ENCODE measurements around the gene LAMB2. TPM values are rescaled to one million over a fixed set of nuclear protein-coding genes. Genes with fewer than 3 reads are reported as not detected.

The LAMB2 gene
- total RNA-seq, 2 donors from 2014 or later, result 0.65 to 3.3 TPM

DNA sequence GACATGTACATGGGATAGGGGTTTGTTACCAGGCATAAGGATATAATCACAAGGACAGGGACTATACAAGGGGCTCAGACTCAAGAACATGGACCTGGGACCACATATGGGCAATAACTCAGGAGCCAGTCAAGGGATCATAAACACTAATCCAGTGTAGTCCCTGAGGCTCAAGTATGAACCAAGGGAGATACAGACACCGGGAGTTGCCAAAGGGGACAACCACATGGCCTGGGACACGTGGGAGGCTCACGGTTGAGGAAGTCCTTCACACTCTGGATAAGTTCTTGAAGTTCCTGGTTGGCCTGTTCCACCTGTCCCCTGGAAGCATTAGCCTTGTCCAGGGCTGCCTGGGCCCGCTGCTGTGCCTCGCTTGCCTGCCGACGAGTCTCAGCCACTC lies 10.4 kb downstream of the LAMB2 start:
- DNase-seq (no peak), ATAC-seq (no peak)
- Mint-ChIP-seq H3K27me3 (no peaks in the 10 kb centered on the region), H3K4me3 (no peak overlapping the region), H3K4me1 (peaks cover 14% of the 10 kb centered on the region), H3K36me3 (ENCODE audit: low read depth) (peaks cover 2% of the 10 kb centered on the region), H3K27ac (peak overlapping the region; percentile 87)
- no peaks in the 10 kb centered on the region for H3K9me3 ChIP-seq (ENCODE audit: control insufficient read depth, low read length, poor library complexity, severe bottlenecking)

DNA sequence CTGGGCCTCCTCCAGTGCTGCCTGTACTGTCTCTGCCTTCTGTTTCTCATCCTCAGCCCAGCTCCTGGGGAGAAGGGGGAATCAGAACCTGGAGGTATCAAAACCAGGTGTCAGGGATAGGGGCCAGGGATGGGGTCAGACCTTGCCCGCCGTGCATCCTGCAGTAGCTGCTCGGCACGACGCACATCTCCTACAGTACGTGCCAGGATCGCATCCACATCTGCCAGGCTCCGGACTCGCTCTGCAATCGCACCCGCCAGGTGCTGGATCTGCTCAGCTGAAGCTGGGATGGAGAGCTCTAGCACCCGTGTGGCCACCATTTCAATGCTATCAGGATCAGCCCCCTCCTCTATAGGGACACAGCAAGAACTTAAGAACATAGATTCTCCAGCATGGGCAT lies 10.8 kb downstream of the LAMB2 start:
- Mint-ChIP-seq H3K27ac (peak overlapping the region; percentile 87), H3K4me1 (peaks cover 14% of the 10 kb centered on the region), H3K4me3 (no peak overlapping the region), H3K36me3 (ENCODE audit: low read depth) (peaks cover 2% of the 10 kb centered on the region), H3K27me3 (no peaks in the 10 kb centered on the region)
- ATAC-seq (no peak), DNase-seq (no peak)
- H3K9me3 ChIP-seq (ENCODE audit: control insufficient read depth, low read length, poor library complexity, severe bottlenecking), result no peaks in the 10 kb centered on the region

DNA sequence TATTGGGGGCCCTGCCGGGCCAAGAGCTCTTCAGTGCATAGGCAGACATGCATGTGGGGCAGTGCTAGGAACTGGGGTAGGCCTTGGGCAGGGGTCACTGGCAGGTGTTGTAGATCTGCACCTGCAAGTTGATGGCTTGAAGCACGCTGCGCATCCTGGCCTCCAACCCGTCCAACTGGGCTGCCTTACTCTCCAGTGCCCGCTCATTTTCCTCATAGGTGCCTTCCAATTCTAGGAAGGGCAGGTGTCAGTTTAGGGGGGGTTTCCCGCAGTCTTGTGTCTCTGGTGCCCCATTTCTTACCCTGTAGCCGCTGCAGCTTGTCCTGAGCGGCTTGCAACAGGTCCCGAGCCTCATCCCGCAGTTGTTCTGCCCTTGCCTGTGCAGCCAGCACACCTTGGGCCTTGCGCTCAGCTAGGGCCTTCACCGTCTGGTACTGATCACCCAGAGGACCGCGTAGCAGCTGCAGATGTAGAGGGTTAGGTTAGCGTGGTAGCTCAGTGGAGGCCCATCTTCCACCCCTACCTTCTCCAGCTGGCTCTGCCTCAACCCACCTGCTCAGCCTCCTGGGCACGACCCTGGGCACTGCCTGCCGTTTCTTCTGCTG lies 11.6 kb downstream of the LAMB2 start:
- peak overlapping the region; percentile 87 for H3K27ac Mint-ChIP-seq
- DNase-seq (no peak), ATAC-seq (no peak)
- H3K4me1 Mint-ChIP-seq, result peaks cover 14% of the 10 kb centered on the region
- H3K4me3 Mint-ChIP-seq, result peak overlapping the region; percentile 88
- H3K36me3 Mint-ChIP-seq (ENCODE audit: low read depth), result peaks cover 2% of the 10 kb centered on the region
- H3K27me3 Mint-ChIP-seq, result no peaks in the 10 kb centered on the region
- no peaks in the 10 kb centered on the region for H3K9me3 ChIP-seq (ENCODE audit: control insufficient read depth, low read length, poor library complexity, severe bottlenecking)

DNA sequence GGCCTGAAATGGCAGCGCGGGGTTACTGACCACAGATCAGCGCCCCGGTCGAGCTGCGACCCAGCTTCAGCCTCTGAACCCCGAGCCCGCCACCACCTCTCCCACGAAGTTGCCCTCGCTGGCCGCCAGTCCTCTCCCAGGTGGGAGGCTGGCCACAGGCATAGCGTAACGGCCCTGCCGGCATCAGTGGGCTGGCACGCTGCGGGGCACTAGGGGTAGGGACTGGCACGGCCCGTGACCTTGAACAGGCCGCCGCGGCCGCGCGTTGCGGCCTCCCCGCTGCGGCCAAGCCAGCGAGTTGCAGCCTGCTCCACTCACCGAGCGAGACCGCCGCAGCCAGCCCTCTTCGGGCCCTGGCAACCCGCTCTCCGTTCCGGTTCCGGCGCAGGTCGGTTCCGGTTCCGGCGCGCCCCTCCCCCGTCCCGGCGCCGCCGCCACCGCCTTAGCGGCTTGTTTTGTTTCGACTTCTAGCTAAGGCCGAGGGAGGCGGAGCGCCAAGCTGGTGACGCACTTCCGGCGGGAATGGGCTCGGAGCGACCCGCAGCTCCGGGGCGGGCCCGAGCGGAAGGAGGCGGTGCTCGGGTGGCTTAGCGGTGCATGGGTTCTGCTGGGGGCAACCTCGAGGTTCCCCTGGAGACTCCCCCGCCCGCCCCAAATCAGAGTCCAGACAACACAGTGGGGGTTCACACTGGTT lies 12.3 kb downstream of the LAMB2 start, which contains the start of gene USP19:
TSS of gene USP19 (minus strand) at position 386 of the 694 bp plus-strand sequence. CDS start 1,678 bp downstream, outside the sequence.
- Mint-ChIP-seq H3K4me1 (peaks cover 14% of the 10 kb centered on the region), H3K27ac (peak within 1 kb of the TSS; percentile 87), H3K36me3 (ENCODE audit: low read depth) (peaks cover 2% of the 10 kb centered on the region), H3K27me3 (no peaks in the 10 kb centered on the region), H3K4me3 (peak within 1 kb of the TSS; percentile 88)
- peak; percentile 91 to 93 (median 92) for DNase-seq
- peak; percentile 93 for ATAC-seq
- H3K9me3 ChIP-seq (ENCODE audit: control insufficient read depth, low read length, poor library complexity, severe bottlenecking), result no peaks in the 10 kb centered on the region

DNA sequence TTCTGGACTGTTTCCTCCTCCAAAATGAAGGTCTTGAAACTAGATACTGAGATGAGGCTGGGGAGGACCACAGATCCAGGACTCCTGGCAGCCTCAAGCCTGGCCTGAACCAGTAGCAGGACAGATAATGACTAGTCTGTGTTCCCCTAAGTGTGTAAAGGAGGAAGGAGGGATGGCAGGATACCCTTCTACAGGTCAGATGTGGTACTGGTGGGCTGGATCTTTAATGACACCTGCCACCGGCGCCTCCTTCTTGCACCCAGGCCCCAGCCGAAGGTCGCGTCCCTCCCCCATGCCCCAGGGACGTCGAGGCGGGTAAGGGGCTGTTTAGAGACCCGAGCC lies 12.8 kb downstream of the LAMB2 start:
- H3K4me1 Mint-ChIP-seq, result peaks cover 14% of the 10 kb centered on the region
- H3K27ac Mint-ChIP-seq, result peak overlapping the region; percentile 87
- H3K27me3 Mint-ChIP-seq, result no peaks in the 10 kb centered on the region
- peaks cover 2% of the 10 kb centered on the region for H3K36me3 Mint-ChIP-seq (ENCODE audit: low read depth)
- DNase-seq (no peak), ATAC-seq (no peak)
- peak overlapping the region; percentile 88 for H3K4me3 Mint-ChIP-seq
- no peaks in the 10 kb centered on the region for H3K9me3 ChIP-seq (ENCODE audit: control insufficient read depth, low read length, poor library complexity, severe bottlenecking)

DNA sequence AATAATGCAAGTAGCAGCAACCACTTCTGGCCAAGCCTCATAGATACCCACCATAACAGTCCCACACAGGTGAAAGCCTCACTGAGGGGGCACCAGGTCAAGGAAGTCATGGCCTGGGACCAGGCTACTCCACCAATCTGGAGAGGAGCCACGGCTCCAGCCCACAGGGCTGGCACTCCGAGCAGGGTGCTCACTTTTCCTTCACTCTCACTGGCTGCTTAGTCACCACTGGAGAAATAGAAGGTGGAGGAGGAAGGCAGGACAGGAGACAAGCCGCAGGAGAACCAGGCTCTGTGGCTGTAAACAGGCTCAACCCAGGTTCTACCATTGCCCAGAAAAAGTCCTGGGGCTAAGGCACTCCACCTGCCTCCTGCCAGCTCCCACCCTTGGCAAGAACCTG lies 13.4 kb downstream of the LAMB2 start:
- Mint-ChIP-seq H3K27ac (peak overlapping the region; percentile 87), H3K27me3 (no peaks in the 10 kb centered on the region), H3K36me3 (ENCODE audit: low read depth) (peaks cover 2% of the 10 kb centered on the region), H3K4me1 (peaks cover 14% of the 10 kb centered on the region), H3K4me3 (peak overlapping the region; percentile 88)
- no peak for ATAC-seq
- no peak for DNase-seq
- H3K9me3 ChIP-seq (ENCODE audit: control insufficient read depth, low read length, poor library complexity, severe bottlenecking), result no peaks in the 10 kb centered on the region

DNA sequence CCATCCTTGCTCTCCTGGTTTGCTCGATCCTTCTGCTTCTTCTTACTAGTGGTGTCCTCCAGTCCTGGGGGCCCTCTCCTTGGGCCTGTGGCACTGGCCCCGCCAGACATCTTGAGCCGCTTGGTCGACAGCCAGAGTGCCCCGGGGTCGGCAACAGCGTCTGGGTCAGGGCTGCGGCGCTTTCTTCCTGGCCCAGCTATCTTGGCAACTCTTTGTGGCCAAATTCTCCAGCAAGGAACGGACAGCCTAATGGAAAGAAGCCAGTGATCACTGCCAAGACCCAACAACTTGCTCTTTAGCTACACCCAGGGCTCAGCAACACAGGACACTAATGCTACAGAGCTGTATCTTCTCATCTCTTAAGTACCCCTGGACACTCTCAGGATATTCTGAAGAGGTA lies 13.8 kb downstream of the LAMB2 start:
- peaks cover 2% of the 10 kb centered on the region for H3K36me3 Mint-ChIP-seq (ENCODE audit: low read depth)
- H3K27ac Mint-ChIP-seq, result peak overlapping the region; percentile 87
- ATAC-seq (no peak), DNase-seq (no peak)
- no peaks in the 10 kb centered on the region for H3K27me3 Mint-ChIP-seq
- H3K4me1 Mint-ChIP-seq, result peaks cover 14% of the 10 kb centered on the region
- H3K4me3 Mint-ChIP-seq, result no peak overlapping the region
- H3K9me3 ChIP-seq (ENCODE audit: control insufficient read depth, low read length, poor library complexity, severe bottlenecking), result no peaks in the 10 kb centered on the region

DNA sequence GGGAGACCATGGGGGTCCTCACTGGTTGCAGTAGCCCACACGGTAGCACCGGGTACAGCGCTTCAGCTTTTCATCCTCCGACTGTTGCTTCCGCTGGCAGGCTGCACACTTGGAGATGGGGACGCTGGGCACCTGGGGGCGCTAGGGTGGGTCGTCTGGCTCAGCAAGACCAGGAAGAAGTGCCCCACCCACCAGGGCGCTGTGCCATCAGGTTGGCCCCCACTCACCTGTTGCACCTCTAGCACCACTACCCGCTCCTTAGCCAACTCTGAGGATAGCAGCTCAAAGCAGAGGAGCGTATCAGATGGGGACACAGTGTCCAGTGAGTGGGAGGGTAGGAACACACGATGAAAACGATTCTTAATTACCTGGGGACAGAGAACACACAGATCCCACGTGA lies 20.6 kb downstream of the LAMB2 start:
- H3K27ac Mint-ChIP-seq, result peak overlapping the region; percentile 19
- peaks cover 9% of the 10 kb centered on the region for H3K36me3 Mint-ChIP-seq (ENCODE audit: low read depth)
- H3K27me3 Mint-ChIP-seq, result no peaks in the 10 kb centered on the region
- H3K4me1 Mint-ChIP-seq, result peaks cover 2% of the 10 kb centered on the region
- no peaks in the 10 kb centered on the region for H3K9me3 ChIP-seq (ENCODE audit: control insufficient read depth, low read length, poor library complexity, severe bottlenecking)
- ATAC-seq, result no peak
- DNase-seq, result no peak
- H3K4me3 Mint-ChIP-seq, result no peak overlapping the region

DNA sequence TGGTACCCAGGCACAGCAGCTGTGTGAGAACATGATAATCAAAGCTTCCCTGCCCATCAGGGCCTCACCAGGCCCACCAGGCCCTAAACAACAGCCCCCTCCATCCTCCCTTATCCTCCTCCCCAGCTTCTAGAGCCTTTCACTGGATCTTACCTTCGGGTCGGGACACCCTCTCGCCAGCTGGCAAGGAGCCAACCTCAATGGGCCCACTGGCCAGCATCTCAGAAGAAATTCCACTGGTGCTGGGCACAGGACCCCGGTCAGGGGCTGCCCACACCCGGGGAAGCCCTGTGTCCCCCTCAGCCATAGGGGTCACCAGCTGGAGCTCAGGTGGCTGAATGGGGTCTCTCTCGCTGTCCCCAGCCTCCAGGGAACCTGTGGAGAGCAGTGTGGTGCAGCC lies 21.5 kb downstream of the LAMB2 start:
- H3K36me3 Mint-ChIP-seq (ENCODE audit: low read depth), result peaks cover 9% of the 10 kb centered on the region
- no peaks in the 10 kb centered on the region for H3K27me3 Mint-ChIP-seq
- H3K9me3 ChIP-seq (ENCODE audit: control insufficient read depth, low read length, poor library complexity, severe bottlenecking), result no peaks in the 10 kb centered on the region
- no peak overlapping the region for H3K27ac Mint-ChIP-seq
- ATAC-seq, result no peak
- peaks cover 2% of the 10 kb centered on the region for H3K4me1 Mint-ChIP-seq
- DNase-seq, result no peak
- no peak overlapping the region for H3K4me3 Mint-ChIP-seq

DNA sequence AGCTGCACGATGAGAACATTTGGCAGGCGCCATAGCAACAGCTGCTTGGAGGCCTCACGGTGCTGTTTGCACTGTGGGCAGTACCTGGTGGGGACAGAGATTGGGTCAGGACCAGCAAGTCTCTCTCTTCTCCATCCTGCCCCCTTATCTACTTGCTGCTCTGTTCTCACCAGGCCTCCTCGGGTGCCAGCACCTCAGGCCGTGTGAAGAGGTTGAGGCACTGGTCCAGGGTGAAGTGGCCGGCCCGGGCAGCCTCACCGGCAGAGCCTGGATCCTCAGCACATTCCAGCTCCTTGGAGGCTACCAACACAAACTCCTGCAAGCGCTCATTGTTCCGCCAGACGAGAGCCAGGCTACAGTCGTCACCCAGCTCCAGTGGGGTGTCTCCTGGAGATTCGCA lies 22.1 kb downstream of the LAMB2 start:
- no peaks in the 10 kb centered on the region for H3K9me3 ChIP-seq (ENCODE audit: control insufficient read depth, low read length, poor library complexity, severe bottlenecking)
- ATAC-seq, result no peak
- DNase-seq, result no peak
- H3K27me3 Mint-ChIP-seq, result no peaks in the 10 kb centered on the region
- H3K4me3 Mint-ChIP-seq, result no peak overlapping the region
- peaks cover 9% of the 10 kb centered on the region for H3K36me3 Mint-ChIP-seq (ENCODE audit: low read depth)
- peaks cover 3% of the 10 kb centered on the region for H3K4me1 Mint-ChIP-seq
- no peak overlapping the region for H3K27ac Mint-ChIP-seq

DNA sequence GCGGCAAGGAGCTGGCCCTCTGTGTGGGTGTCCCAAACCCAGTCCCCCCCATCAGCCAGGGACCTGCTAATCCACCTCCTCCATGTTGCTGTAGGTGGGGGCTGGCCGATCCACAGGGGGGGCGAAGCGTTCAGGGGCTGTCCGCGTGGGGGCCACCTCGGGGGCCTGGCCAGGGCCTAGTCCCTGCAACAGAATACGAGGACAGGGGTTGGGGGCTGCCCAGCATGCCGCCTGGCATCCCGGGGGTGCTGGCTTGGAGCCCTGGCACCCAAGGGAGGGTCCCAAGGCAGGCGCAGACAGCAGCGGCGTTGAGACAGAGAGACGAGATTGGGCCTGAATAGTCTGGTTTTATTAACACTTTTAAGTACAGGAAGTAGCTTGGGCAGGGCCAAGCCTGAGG lies 24.5 kb downstream of the LAMB2 start:
- no peaks in the 10 kb centered on the region for H3K27me3 Mint-ChIP-seq
- peaks cover 20% of the 10 kb centered on the region for H3K4me1 Mint-ChIP-seq
- DNase-seq (no peak), ATAC-seq (no peak)
- no peak overlapping the region for H3K27ac Mint-ChIP-seq
- H3K36me3 Mint-ChIP-seq (ENCODE audit: low read depth), result peaks cover 9% of the 10 kb centered on the region
- no peaks in the 10 kb centered on the region for H3K9me3 ChIP-seq (ENCODE audit: control insufficient read depth, low read length, poor library complexity, severe bottlenecking)
- no peak overlapping the region for H3K4me3 Mint-ChIP-seq

DNA sequence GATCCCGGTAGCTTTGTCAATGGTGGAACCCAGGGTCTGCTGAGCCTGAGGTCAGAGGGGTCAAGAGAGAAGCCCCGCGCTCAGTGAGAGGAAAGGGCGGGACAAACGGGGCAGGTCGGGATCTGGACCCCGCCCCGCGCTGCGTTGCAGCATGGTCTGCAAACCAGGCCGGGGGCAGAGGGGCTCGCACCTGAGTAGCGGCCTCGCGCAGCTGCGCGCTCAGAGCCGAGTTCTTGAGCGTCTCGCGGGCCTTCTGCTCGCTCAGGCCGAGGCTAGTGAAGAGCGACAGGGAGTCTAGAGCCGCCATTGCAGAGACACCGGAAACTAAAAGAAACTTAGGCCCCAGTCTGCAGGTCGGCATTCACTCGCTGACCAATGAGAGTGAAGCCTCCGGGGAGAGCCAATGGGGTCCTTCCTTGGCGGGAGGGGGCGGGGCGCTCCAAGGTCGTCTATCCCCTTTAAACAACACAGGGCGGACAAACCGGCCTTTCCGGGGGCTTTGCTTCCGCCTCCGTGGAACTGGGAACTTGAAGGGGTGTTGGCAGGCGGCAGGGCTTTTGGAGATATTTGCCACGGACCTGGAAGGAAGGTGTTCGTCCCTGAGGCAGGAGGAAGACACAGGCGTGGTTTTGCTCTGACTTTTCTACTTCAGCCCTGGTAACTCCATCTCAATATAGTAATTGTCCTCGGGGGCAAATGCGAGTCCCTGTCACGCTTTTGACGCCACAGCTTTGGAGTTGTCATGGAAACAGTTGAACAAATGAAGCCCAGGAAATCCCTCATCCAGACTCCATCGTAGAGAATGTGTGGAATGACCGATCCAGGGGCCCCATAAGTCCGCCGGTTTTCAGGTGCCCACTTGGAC lies 28.2 kb downstream of the LAMB2 start, which contains the start of gene QARS1:
TSS of gene QARS1 (minus strand) at position 331 of the 865 bp plus-strand sequence. CDS start at position 307, 24 bp downstream.
- peak within 1 kb of the TSS; percentile 96 for H3K27ac Mint-ChIP-seq
- peaks cover 30% of the 10 kb centered on the region for H3K4me1 Mint-ChIP-seq
- ATAC-seq (peak; percentile 99), DNase-seq (peak; percentile 77 to 81 (median 79))
- H3K36me3 Mint-ChIP-seq (ENCODE audit: low read depth), result peaks cover 6% of the 10 kb centered on the region
- H3K4me3 Mint-ChIP-seq, result peak within 1 kb of the TSS; percentile 96
- no peaks in the 10 kb centered on the region for H3K27me3 Mint-ChIP-seq
- H3K9me3 ChIP-seq (ENCODE audit: control insufficient read depth, low read length, poor library complexity, severe bottlenecking), result no peaks in the 10 kb centered on the region

DNA sequence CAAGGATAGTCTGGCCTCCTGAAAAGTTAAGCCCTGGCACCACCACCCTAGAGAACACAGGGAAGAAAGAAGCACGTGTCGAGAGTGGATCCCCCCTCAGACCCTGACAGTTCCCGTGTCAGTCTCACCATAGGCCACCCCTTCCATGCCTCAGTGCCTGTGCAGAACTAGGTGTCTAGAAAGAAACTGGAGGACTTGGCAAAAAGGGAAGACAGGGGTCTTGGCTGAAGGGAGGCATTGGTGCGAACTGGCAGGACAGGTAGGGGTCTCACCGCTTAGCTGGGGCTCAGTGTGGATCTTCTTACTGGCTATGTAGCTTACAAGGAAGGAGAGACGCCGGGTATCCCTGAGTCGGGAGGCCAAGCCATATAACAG lies 28.8 kb downstream of the LAMB2 start:
- H3K9me3 ChIP-seq (ENCODE audit: control insufficient read depth, low read length, poor library complexity, severe bottlenecking), result no peaks in the 10 kb centered on the region
- Mint-ChIP-seq H3K4me1 (peaks cover 28% of the 10 kb centered on the region), H3K4me3 (peak overlapping the region; percentile 96), H3K27ac (peak overlapping the region; percentile 96), H3K36me3 (ENCODE audit: low read depth) (peaks cover 3% of the 10 kb centered on the region), H3K27me3 (no peaks in the 10 kb centered on the region)
- no peak for ATAC-seq
- DNase-seq, result no peak
